CD4-positive, alpha-beta T cell (primary cell): ENCODE measurements around the gene VAMP8. TPM values are rescaled to one million over a fixed set of nuclear protein-coding genes. Genes with fewer than 3 reads are reported as not detected.

ENCODE experiments used
- ATAC-seq: fragments of 200-7000 bp; cut with Tn5 transposase; one replicate; pipeline ENCODE4 v1.10.0; 2022; ENCODE audit warnings: mild to moderate bottlenecking; ENCODE audit not compliant: poor library complexity
- CTCF ChIA-PET: fragments of 350-600 bp; sonication (Branson Sonifier 250); formaldehyde crosslinking; loops from one replicate; lab custom pipeline; 2021; ENCODE audit warnings: antibody characterized with exemption, inconsistent platforms; lab: Charles Lee
- POLR2A ChIA-PET: fragments of 350-600 bp; sonication (Branson Sonifier 250); formaldehyde crosslinking; loops from one replicate; lab custom pipeline; 2021; ENCODE audit warnings: antibody characterized with exemption, inconsistent platforms; lab: Charles Lee
- DNase-seq, 14 experiments: peaks; one replicate each; pipeline ENCODE4 v3.0.0-alpha.2; 2013 to 2020; ENCODE audit warnings: mixed read lengths in 2 of 14
- H3K27ac ChIP-seq, 2 donors: one replicate each; pipeline versions ENCODE4 v1.5.1 to v1.7.0; 2013; ENCODE audit warnings: low read length in 2 of 2, low read depth in 1 of 2, mild to moderate bottlenecking in 1 of 2
- H3K27me3 ChIP-seq, 2 experiments: 1 replicate in 1 of 2; 2 replicates in 1 of 2; pipeline versions ENCODE4 v1.6.1 to v1.7.0; 2013; ENCODE audit warnings: low read length in 2 of 2, control low read depth in 1 of 2, mild to moderate bottlenecking in 1 of 2, moderate library complexity in 1 of 2; ENCODE audit not compliant: insufficient read depth in 2 of 2, control insufficient read depth in 1 of 2
- H3K36me3 ChIP-seq: one replicate; pipeline ENCODE4 v1.6.1; 2013; ENCODE audit warnings: low read length, control low read depth; ENCODE audit not compliant: insufficient read depth
- H3K4me1 ChIP-seq: one replicate; pipeline ENCODE4 v1.6.1; 2013; ENCODE audit warnings: low read length, control low read depth; ENCODE audit not compliant: insufficient read depth
- H3K4me3 ChIP-seq: one replicate; pipeline ENCODE4 v1.5.1; 2013; ENCODE audit warnings: mild to moderate bottlenecking, low read length, moderate library complexity
- H3K9me3 ChIP-seq, 2 experiments: 1 replicate in 1 of 2; 2 replicates in 1 of 2; pipeline versions ENCODE4 v1.6.1 to v1.7.0; 2013; ENCODE audit warnings: low read length in 2 of 2, mild to moderate bottlenecking in 2 of 2, control low read depth in 1 of 2, moderate library complexity in 1 of 2; ENCODE audit not compliant: control insufficient read depth in 1 of 2, insufficient read depth in 1 of 2
- H3K27ac Mint-ChIP-seq: one replicate; pipeline ENCODE4 v1.8.0; 2020; ENCODE audit warnings: mixed read lengths
- H3K27me3 Mint-ChIP-seq: one replicate; pipeline ENCODE4 v1.8.0; 2021; ENCODE audit warnings: mixed read lengths
- H3K36me3 Mint-ChIP-seq: one replicate; pipeline ENCODE4 v1.8.0; 2021; ENCODE audit warnings: low read depth, mixed read lengths
- H3K4me1 Mint-ChIP-seq: one replicate; pipeline ENCODE4 v1.8.0; 2021; ENCODE audit warnings: low read depth, mixed read lengths
- H3K4me3 Mint-ChIP-seq: one replicate; pipeline ENCODE4 v1.8.0; 2020; ENCODE audit warnings: mild to moderate bottlenecking, mixed read lengths
- H3K9me3 Mint-ChIP-seq: one replicate; pipeline ENCODE4 v1.8.0; 2020; ENCODE audit warnings: mixed read lengths
- CTCF ChIP-seq: fragments of 200-600 bp; IDR thresholded peaks from one replicate; pipeline ENCODE4 v1.8.0; 2022; ENCODE audit warnings: antibody characterized with exemption, mild to moderate bottlenecking
- intact Hi-C, 2 experiments: fragments of 100-400 bp; cut with DNase I in 1 of 2; cut with micrococcal nuclease in 1 of 2; formaldehyde crosslinking; loops; one replicate each; pipeline versions ENCODE4 v1.15.1 to v1.9.0; 2023 to 2025; cut with DNase I, micrococcal nuclease
- total RNA-seq, 174 experiments: library from RNA in 2 of 174; stranded (reverse) in 2 of 174; gene quantifications; one replicate each; pipeline ENCODE4 v1.2.3 and lab custom pipeline; 2021 to 2026

VAMP8 gene
- total RNA-seq, 2 experiments from 2014 or later, result 32.3 to 37.3 TPM

GRCh38 chr2:85588645-85589044, 11.3 kb downstream of the VAMP8 start:
- peak overlapping the region; percentile 57 for H3K4me3 Mint-ChIP-seq
- no peaks in the 10 kb centered on the region for H3K36me3 ChIP-seq
- H3K4me1 Mint-ChIP-seq, result peaks cover 38% of the 10 kb centered on the region
- no peak overlapping the region for H3K4me3 ChIP-seq
- H3K4me1 ChIP-seq, result peaks cover 42% of the 10 kb centered on the region
- no peak overlapping the region for H3K27ac ChIP-seq
- H3K27me3 ChIP-seq, result no peaks in the 10 kb centered on the region
- H3K36me3 Mint-ChIP-seq, result peaks cover 4% of the 10 kb centered on the region
- TF ChIP-seq CTCF, result no peak
- no peaks in the 10 kb centered on the region for H3K9me3 Mint-ChIP-seq
- ChIA-PET POLR2A (interaction anchor here (1.7 to 2.1 kb wide), 2 partner anchors 11 to 20 kb away, joined by 4 to 8 read pairs; partner anchors contain the start of gene VAMP8), CTCF (interaction anchor here (1.4 kb wide), 1 partner anchor 23 kb away, joined by 3 read pairs; no protein-coding TSS in a partner anchor)
- DNase-seq (no peak), ATAC-seq (no peak)
- H3K9me3 ChIP-seq, result no peaks in the 10 kb centered on the region
- intact Hi-C loops, result no loop called here
- peak overlapping the region; percentile 6 for H3K27ac Mint-ChIP-seq
- no peaks in the 10 kb centered on the region for H3K27me3 Mint-ChIP-seq

- Mint-ChIP-seq H3K27me3 (no peaks in the 10 kb centered on the region), H3K9me3 (no peaks in the 10 kb centered on the region), H3K4me1 (peaks cover 37% of the 10 kb centered on the region), H3K36me3 (no peaks in the 10 kb centered on the region), H3K27ac (no peak overlapping the region), H3K4me3 (no peak overlapping the region)
- H3K36me3 ChIP-seq, result no peaks in the 10 kb centered on the region
- ChIA-PET CTCF (interaction anchor here (1.4 kb wide), 1 partner anchor 24 kb away, joined by 3 read pairs; no protein-coding TSS in a partner anchor), POLR2A (no interaction called here)
- no peaks in the 10 kb centered on the region for H3K9me3 ChIP-seq
- H3K27me3 ChIP-seq, result no peaks in the 10 kb centered on the region
- no peak for TF ChIP-seq CTCF
- no peak overlapping the region for H3K4me3 ChIP-seq
- H3K4me1 ChIP-seq, result peaks cover 40% of the 10 kb centered on the region
- DNase-seq (no peak), ATAC-seq (no peak)
- intact Hi-C loops, result no loop called here
- no peak overlapping the region for H3K27ac ChIP-seq
Observed at GRCh38 chr2:85589181-85589580, 11.8 kb downstream of the VAMP8 start.

- Mint-ChIP-seq H3K27me3 (no peaks in the 10 kb centered on the region), H3K9me3 (no peaks in the 10 kb centered on the region), H3K27ac (no peak overlapping the region), H3K36me3 (peaks cover 2% of the 10 kb centered on the region), H3K4me3 (no peak overlapping the region), H3K4me1 (peaks cover 41% of the 10 kb centered on the region)
- H3K27me3 ChIP-seq, result no peaks in the 10 kb centered on the region
- intact Hi-C loops, result loop anchor here in 1 of 2 experiments (10.0 kb wide), 1 partner anchor 515 kb away; the partner anchor contains the start of genes POLR1A and PTCD3
- DNase-seq, result no peak
- H3K36me3 ChIP-seq, result no peaks in the 10 kb centered on the region
- H3K4me1 ChIP-seq, result peaks cover 42% of the 10 kb centered on the region
- TF ChIP-seq CTCF, result no peak
- no peak overlapping the region for H3K4me3 ChIP-seq
- CTCF ChIA-PET, result no interaction called here
- H3K27ac ChIP-seq, result no peak overlapping the region
- POLR2A ChIA-PET, result interaction anchor here (0.7 to 1.7 kb wide), 2 partner anchors 11 to 29 kb away, joined by 3 to 4 read pairs; partner anchors contain the start of gene GGCX
- ATAC-seq, result no peak
- H3K9me3 ChIP-seq, result no peaks in the 10 kb centered on the region
Observed at GRCh38 chr2:85589982-85590791, 12.8 kb downstream of the VAMP8 start.
